Measurements from ENCODE around the gene COTL1.

The COTL1 gene

GRCh38 chr16:84657229-84657837 is 39.5 kb upstream of the COTL1 start:
- no peaks in the 10 kb centered on the region for H3K9me2 ChIP-seq (replicated peaks; ENCODE audit: low read depth, low read length)
- no peak overlapping the region for H2AFZ ChIP-seq (ENCODE audit: low read length)
- H3K9me3 ChIP-seq (ENCODE audit: insufficient read depth, low read depth, low read length): no peaks in the 10 kb centered on the region
- H3K9ac ChIP-seq (ENCODE audit: low read depth, low read length, poor library complexity, severe bottlenecking): no peak overlapping the region
- TF ChIP-seq CTCF (conservative IDR thresholded peaks at IDR 0.05; ENCODE audit: low read length) (no peak), EZH2phosphoT487 (IDR thresholded peaks at IDR 0.05; ENCODE audit: borderline replicate concordance) (no peak)
- H4K20me1 ChIP-seq (ENCODE audit: insufficient read depth, low read length, poor library complexity, severe bottlenecking): no peaks in the 10 kb centered on the region
- peaks cover 10% of the 10 kb centered on the region for H3K4me1 ChIP-seq (ENCODE audit: insufficient read depth, low read length, poor library complexity, severe bottlenecking)
- no peak overlapping the region for H3K4me2 ChIP-seq (ENCODE audit: low read depth, low read length, poor library complexity, severe bottlenecking)
- H3K79me2 ChIP-seq (ENCODE audit: insufficient read depth, low read length): peaks cover 13% of the 10 kb centered on the region
- H3K4me3 ChIP-seq (ENCODE audit: low read length, poor library complexity, severe bottlenecking): no peak overlapping the region
- H3F3A ChIP-seq (ENCODE audit: low read depth): no peaks in the 10 kb centered on the region
- H3K27me3 ChIP-seq (ENCODE audit: insufficient read depth, low read length, poor library complexity, severe bottlenecking): no peaks in the 10 kb centered on the region
- H3K36me3 ChIP-seq (ENCODE audit: insufficient read depth, low read length): peaks cover 41% of the 10 kb centered on the region; the same call in 1 of the 2 replicates

GRCh38 chr16:84656649-84657048 is 38.8 kb upstream of the COTL1 start:
- no peak for TF ChIP-seq EZH2phosphoT487 (IDR thresholded peaks at IDR 0.05; ENCODE audit: borderline replicate concordance)
- no peak for TF ChIP-seq CTCF (conservative IDR thresholded peaks at IDR 0.05; ENCODE audit: low read length)
- Histone ChIP-seq H3F3A (ENCODE audit: low read depth) (0 out of 2 replicates have a peak, but pooled peaks cover under 1% of the 10 kb centered on the region), H3K4me3 (ENCODE audit: low read length, poor library complexity, severe bottlenecking) (no peak overlapping the region), H3K79me2 (ENCODE audit: insufficient read depth, low read length) (peaks cover 13% of the 10 kb centered on the region), H2AFZ (ENCODE audit: low read length) (no peak overlapping the region), H3K9ac (ENCODE audit: low read depth, low read length, poor library complexity, severe bottlenecking) (no peak overlapping the region), H3K27me3 (ENCODE audit: insufficient read depth, low read length, poor library complexity, severe bottlenecking) (no peaks in the 10 kb centered on the region), H3K9me2 (replicated peaks; ENCODE audit: low read depth, low read length) (no peaks in the 10 kb centered on the region), H3K4me2 (ENCODE audit: low read depth, low read length, poor library complexity, severe bottlenecking) (no peak overlapping the region), H3K36me3 (ENCODE audit: insufficient read depth, low read length) (peaks cover 34% of the 10 kb centered on the region; the same call in 1 of the 2 replicates), H4K20me1 (ENCODE audit: insufficient read depth, low read length, poor library complexity, severe bottlenecking) (no peaks in the 10 kb centered on the region), H3K4me1 (ENCODE audit: insufficient read depth, low read length, poor library complexity, severe bottlenecking) (peaks cover 14% of the 10 kb centered on the region), H3K9me3 (ENCODE audit: insufficient read depth, low read depth, low read length) (no peaks in the 10 kb centered on the region)

- no peak overlapping the region for H3K4me2 ChIP-seq (ENCODE audit: low read depth, low read length, poor library complexity, severe bottlenecking)
- no peaks in the 10 kb centered on the region for H4K20me1 ChIP-seq (ENCODE audit: insufficient read depth, low read length, poor library complexity, severe bottlenecking)
- H2AFZ ChIP-seq (ENCODE audit: low read length): no peak overlapping the region
- peaks cover 29% of the 10 kb centered on the region; the same call in 1 of the 2 replicates for H3K36me3 ChIP-seq (ENCODE audit: insufficient read depth, low read length)
- no peaks in the 10 kb centered on the region for H3K9me3 ChIP-seq (ENCODE audit: insufficient read depth, low read depth, low read length)
- H3K9me2 ChIP-seq (replicated peaks; ENCODE audit: low read depth, low read length): no peaks in the 10 kb centered on the region
- no peak overlapping the region for H3K4me3 ChIP-seq (ENCODE audit: low read length, poor library complexity, severe bottlenecking)
- 0 out of 2 replicates have a peak, but pooled peaks cover 3% of the 10 kb centered on the region for H3F3A ChIP-seq (ENCODE audit: low read depth)
- H3K27me3 ChIP-seq (ENCODE audit: insufficient read depth, low read length, poor library complexity, severe bottlenecking): no peaks in the 10 kb centered on the region
- H3K79me2 ChIP-seq (ENCODE audit: insufficient read depth, low read length): peaks cover 13% of the 10 kb centered on the region
- H3K9ac ChIP-seq (ENCODE audit: low read depth, low read length, poor library complexity, severe bottlenecking): no peak overlapping the region
- TF ChIP-seq EZH2phosphoT487 (IDR thresholded peaks at IDR 0.05; ENCODE audit: borderline replicate concordance) (no peak), CTCF (conservative IDR thresholded peaks at IDR 0.05; ENCODE audit: low read length) (no peak)
- H3K4me1 ChIP-seq (ENCODE audit: insufficient read depth, low read length, poor library complexity, severe bottlenecking): peaks cover 15% of the 10 kb centered on the region
Measured at GRCh38 chr16:84654998-84655397, 37.1 kb upstream of the COTL1 start.

All from Loucy (cell line).